22Rv1 (cell line): ENCODE results near the gene CTNNA3.

Experiments used
- ZFX ChIP-seq: fragments of 450-650 bp; IDR thresholded peaks from 2 replicates; pipeline ENCODE4 v1.6.1; 2017; ENCODE audit warnings: antibody characterized with exemption, borderline replicate concordance
- TF ChIP-seq, protein P1 (sequence below): fragments of 450-650 bp; IDR thresholded peaks from 2 replicates; pipeline ENCODE4 v1.5.1; 2017; ENCODE audit warnings: mild to moderate bottlenecking

DNA sequence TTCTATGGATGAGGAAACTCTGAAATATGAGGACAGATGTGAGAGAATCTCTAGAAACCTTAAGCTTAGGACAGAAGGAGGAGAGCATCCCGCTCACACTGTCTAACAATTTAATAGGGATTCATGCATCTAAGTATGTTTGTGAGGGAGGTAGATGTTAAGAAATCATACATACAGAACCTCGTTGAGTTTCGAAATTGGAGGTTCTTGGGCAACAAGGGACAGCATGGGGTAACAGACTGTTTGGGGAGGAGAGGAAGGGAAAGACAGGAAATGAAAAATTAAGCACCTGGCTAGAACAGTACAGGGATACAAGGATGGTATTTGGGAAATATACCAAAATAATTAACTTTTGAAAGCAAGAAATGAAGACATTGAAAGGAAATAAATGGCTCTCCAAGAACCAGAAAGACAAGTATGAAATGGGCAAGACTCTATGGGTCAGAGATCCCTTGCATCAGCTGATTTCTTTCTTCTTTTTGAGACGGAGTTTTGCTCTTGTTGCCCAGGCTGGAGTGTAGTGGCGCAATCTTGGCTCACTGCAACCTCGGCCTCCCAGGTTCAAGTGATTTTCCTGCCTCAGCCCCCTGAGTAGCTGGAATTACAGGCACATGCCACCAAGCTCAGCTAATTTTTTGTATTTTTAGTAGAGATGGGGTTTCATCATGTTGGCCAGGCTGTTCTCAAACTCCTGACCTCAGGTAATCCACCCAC lies 207.9 kb downstream of the CTNNA3 start:
- TF ChIP-seq, protein P1, sequence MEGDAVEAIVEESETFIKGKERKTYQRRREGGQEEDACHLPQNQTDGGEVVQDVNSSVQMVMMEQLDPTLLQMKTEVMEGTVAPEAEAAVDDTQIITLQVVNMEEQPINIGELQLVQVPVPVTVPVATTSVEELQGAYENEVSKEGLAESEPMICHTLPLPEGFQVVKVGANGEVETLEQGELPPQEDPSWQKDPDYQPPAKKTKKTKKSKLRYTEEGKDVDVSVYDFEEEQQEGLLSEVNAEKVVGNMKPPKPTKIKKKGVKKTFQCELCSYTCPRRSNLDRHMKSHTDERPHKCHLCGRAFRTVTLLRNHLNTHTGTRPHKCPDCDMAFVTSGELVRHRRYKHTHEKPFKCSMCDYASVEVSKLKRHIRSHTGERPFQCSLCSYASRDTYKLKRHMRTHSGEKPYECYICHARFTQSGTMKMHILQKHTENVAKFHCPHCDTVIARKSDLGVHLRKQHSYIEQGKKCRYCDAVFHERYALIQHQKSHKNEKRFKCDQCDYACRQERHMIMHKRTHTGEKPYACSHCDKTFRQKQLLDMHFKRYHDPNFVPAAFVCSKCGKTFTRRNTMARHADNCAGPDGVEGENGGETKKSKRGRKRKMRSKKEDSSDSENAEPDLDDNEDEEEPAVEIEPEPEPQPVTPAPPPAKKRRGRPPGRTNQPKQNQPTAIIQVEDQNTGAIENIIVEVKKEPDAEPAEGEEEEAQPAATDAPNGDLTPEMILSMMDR = no peak
- no peak for TF ChIP-seq ZFX
